BJ (cell line): ENCODE measurements around the gene HTR1D. TPM values are rescaled to one million over a fixed set of nuclear protein-coding genes. Genes with fewer than 3 reads are reported as not detected.

Experiments used
- CTCF ChIA-PET: fragments of 350-600 bp; formaldehyde crosslinking; extraction: SDS; loops from one replicate; lab custom pipeline; 2021; ENCODE audit warnings: antibody characterized with exemption, inconsistent platforms; lab: Yijun Ruan, JAX
- POLR2A ChIA-PET: fragments of 300-600 bp; sonication (Branson Sonifier 250); formaldehyde crosslinking; extraction: SDS; loops from one replicate; lab custom pipeline; 2021; ENCODE audit warnings: antibody characterized with exemption; lab: Charles Lee
- DNase-seq: peaks from one replicate; pipeline ENCODE4 v3.0.0-alpha.2; 2011; ENCODE audit warnings: low read depth
- H3K27me3 ChIP-seq: 2 replicates; pipeline ENCODE4 v1.6.0; 2011; ENCODE audit warnings: low read length; ENCODE audit not compliant: control insufficient read depth, insufficient read depth
- H3K36me3 ChIP-seq: 2 replicates; pipeline ENCODE4 v1.5.1; 2011; ENCODE audit warnings: low read length; ENCODE audit not compliant: control insufficient read depth, insufficient read depth
- H3K4me3 ChIP-seq: 2 replicates; pipeline ENCODE4 v1.5.1; 2011; ENCODE audit warnings: low read depth, mild to moderate bottlenecking, control low read depth, low read length
- CTCF ChIP-seq: IDR thresholded peaks from 2 replicates; pipeline ENCODE4 v1.5.1; 2011; ENCODE audit warnings: low read depth, mild to moderate bottlenecking, control low read depth, inconsistent platforms, low read length, moderate library complexity; ENCODE audit not compliant: insufficient read depth
- polyA plus RNA-seq: library from polyadenylated mRNA; depleted of rRNA; stranded (reverse); fragments of >200 nt; gene quantifications from 2 replicates; pipeline ENCODE4 v1.2.3, GENCODE V29; 2011

HTR1D gene
- polyA plus RNA-seq, 1 experiment, result 0.07 TPM

GRCh38 chr1:23167353-23168078 is 49.8 kb downstream of the HTR1D start:
- ChIA-PET CTCF (interaction anchor here (0.8 to 2.3 kb wide), 5 partner anchors 9 to 67 kb away, joined by 3 to 13 read pairs (median 4); no protein-coding TSS in a partner anchor), POLR2A (no interaction called here)
- no peak for DNase-seq
- H3K36me3 ChIP-seq, result no peaks in the 10 kb centered on the region
- no peak for TF ChIP-seq CTCF
- H3K4me3 ChIP-seq, result peak overlapping the region; percentile 81
- no peaks in the 10 kb centered on the region for H3K27me3 ChIP-seq

- ChIA-PET POLR2A (no interaction called here), CTCF (interaction anchor here (1.3 to 2.3 kb wide), 4 partner anchors 10 to 66 kb away, joined by 3 to 13 read pairs (median 7); no protein-coding TSS in a partner anchor)
- no peak for DNase-seq
- TF ChIP-seq CTCF, result no peak
- Histone ChIP-seq H3K36me3 (no peaks in the 10 kb centered on the region), H3K27me3 (no peaks in the 10 kb centered on the region), H3K4me3 (peak overlapping the region; percentile 81)
Observed at GRCh38 chr1:23166854-23167253, 50.4 kb downstream of the HTR1D start.

- DNase-seq, result no peak
- H3K36me3 ChIP-seq, result no peaks in the 10 kb centered on the region
- POLR2A ChIA-PET, result interaction anchor here (0.6 kb wide), 1 partner anchor 48 kb away, joined by 15 read pairs; no protein-coding TSS in a partner anchor
- TF ChIP-seq CTCF, result no peak
- no peaks in the 10 kb centered on the region for H3K27me3 ChIP-seq
- H3K4me3 ChIP-seq, result no peak overlapping the region
- CTCF ChIA-PET, result interaction anchor here (1.5 to 2.2 kb wide), 2 partner anchors 21 to 64 kb away, joined by 3 to 9 read pairs; no protein-coding TSS in a partner anchor
Observed at GRCh38 chr1:23163395-23163794, 53.9 kb downstream of the HTR1D start.

- no peaks in the 10 kb centered on the region for H3K27me3 ChIP-seq
- no peaks in the 10 kb centered on the region for H3K36me3 ChIP-seq
- TF ChIP-seq CTCF, result no peak
- ChIA-PET POLR2A (no interaction called here), CTCF (interaction anchor here (0.7 to 3.3 kb wide), 4 partner anchors 8 to 66 kb away, joined by 3 to 9 read pairs (median 4); partner anchors contain the start of gene LUZP1)
- no peak overlapping the region for H3K4me3 ChIP-seq
- DNase-seq, result no peak
Observed at GRCh38 chr1:23159963-23160877, 57.1 kb downstream of the HTR1D start.

GRCh38 chr1:23156940-23157339 is 60.4 kb downstream of the HTR1D start:
- no peaks in the 10 kb centered on the region for H3K27me3 ChIP-seq
- TF ChIP-seq CTCF, result no peak
- H3K36me3 ChIP-seq, result no peaks in the 10 kb centered on the region
- ChIA-PET POLR2A (no interaction called here), CTCF (no interaction called here)
- H3K4me3 ChIP-seq, result no peak overlapping the region
- DNase-seq, result no peak
